ENCODE measurements around the gene AMOTL2.

AMOTL2 gene

DNA sequence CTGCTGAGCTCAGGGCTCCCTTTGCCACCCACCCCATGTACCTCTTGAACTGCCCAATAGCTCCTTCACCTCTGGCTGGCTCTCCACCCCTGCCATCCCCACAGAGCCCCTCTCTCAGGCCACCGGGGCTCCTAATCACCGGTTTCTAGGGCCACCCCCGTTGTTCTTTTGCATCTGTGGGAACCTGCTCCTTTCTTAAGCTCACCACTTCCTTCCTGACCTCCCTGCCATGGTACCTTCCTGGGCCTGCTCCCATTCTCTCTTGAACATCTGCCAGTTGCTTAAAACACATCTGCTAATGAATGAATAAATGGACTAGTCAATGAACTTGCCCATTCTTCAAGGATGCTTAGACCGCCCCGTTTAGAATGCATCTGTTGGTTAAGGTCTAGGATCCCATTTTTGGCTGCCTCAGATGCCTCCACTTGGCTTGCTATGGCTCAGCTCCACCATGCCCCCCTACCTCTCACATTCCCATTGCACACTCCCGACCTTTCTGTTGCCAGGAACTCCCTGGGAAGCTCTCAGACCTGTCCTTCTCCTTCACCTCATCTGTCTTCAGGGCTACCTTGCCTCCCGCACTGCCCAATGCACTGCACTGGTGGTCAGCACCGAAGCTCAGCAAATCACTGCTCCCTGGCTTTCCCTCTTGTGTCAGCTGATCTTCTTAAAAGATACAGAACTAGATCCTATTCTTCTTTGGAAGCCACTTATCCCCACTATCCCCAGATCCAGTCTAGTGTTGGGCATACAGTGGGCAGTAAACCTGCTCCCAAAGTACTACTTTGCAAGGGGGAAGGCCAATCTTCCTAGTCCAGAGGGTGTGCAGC lies 9.1 kb downstream of the AMOTL2 start:
- no peaks in the 10 kb centered on the region for H3K79me2 ChIP-seq (ENCODE audit: insufficient read depth, low read length)
- no peak overlapping the region for H3K27ac ChIP-seq (ENCODE audit: low read depth, low read length)
- no peaks in the 10 kb centered on the region for H3F3A ChIP-seq (ENCODE audit: insufficient read depth)
- H4K20me1 ChIP-seq (ENCODE audit: low read depth, low read length): no peaks in the 10 kb centered on the region
- H3K9me3 ChIP-seq (ENCODE audit: insufficient read depth, low read length): no peaks in the 10 kb centered on the region
- H3K27me3 ChIP-seq (ENCODE audit: low read length): no peaks in the 10 kb centered on the region
- TF ChIP-seq, protein P1, sequence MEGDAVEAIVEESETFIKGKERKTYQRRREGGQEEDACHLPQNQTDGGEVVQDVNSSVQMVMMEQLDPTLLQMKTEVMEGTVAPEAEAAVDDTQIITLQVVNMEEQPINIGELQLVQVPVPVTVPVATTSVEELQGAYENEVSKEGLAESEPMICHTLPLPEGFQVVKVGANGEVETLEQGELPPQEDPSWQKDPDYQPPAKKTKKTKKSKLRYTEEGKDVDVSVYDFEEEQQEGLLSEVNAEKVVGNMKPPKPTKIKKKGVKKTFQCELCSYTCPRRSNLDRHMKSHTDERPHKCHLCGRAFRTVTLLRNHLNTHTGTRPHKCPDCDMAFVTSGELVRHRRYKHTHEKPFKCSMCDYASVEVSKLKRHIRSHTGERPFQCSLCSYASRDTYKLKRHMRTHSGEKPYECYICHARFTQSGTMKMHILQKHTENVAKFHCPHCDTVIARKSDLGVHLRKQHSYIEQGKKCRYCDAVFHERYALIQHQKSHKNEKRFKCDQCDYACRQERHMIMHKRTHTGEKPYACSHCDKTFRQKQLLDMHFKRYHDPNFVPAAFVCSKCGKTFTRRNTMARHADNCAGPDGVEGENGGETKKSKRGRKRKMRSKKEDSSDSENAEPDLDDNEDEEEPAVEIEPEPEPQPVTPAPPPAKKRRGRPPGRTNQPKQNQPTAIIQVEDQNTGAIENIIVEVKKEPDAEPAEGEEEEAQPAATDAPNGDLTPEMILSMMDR (IDR thresholded peaks at IDR 0.05; ENCODE audit: insufficient read depth, low read length, poor library complexity, severe bottlenecking): no peak
- no peak for TF ChIP-seq EZH2phosphoT487 (conservative IDR thresholded peaks at IDR 0.05; ENCODE audit: low read length)
- no peak overlapping the region for H3K4me2 ChIP-seq (ENCODE audit: low read depth, low read length, poor library complexity, severe bottlenecking)
- no peaks in the 10 kb centered on the region for H3K9me2 ChIP-seq (replicated peaks; ENCODE audit: insufficient read depth, low read length)
- H3K36me3 ChIP-seq (ENCODE audit: low read length): no peaks in the 10 kb centered on the region
- no peak overlapping the region for H3K4me3 ChIP-seq (ENCODE audit: insufficient read depth, low read length, poor library complexity, severe bottlenecking)
- H3K9ac ChIP-seq (ENCODE audit: low read length): no peak overlapping the region
- H2AFZ ChIP-seq (ENCODE audit: low read depth, low read length, severe bottlenecking): no peak overlapping the region

DNA sequence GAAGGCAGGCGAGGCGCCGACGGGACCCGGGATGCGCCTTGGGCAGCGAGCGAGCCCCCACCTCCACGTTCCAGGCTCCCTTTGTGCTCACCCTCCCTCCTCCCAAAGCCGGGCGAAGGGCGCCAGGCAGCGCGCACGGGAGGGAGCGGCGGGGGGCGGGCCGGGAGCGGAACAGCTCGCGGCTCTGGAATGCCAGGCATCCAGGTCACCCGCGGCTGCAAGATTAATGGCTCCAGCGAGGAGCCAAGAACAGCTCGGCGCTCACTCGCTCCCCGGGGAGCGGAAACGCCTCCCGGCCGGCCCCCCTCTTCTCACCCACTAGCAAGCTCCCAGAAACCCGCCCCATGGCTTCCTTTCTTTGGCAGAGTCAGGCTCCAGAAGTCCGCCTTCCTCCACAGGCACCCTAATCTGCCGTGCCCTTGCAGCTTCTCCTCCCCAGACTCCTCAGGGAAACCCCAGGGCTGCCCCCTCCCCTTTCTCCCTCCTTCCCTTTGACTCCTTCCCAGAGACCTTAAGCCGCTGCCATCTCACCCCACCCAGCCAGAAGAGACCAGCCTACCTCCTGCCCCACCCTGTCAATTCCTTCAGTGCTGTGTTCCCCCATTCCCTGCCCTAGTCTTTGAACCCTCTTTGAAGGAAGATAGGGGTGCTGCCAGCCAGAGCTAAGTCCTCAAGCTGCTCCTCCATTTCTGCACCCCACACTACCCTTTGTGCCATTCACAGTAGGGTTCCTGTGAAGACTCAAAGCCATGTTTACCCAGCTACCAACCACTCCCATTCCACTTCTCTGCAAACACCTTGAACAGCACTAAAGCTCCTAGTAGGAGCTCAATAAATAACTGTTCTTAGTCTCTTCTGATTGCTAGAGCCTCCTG lies 9.9 kb downstream of the AMOTL2 start:
- Histone ChIP-seq H3F3A (ENCODE audit: insufficient read depth) (no peaks in the 10 kb centered on the region), H3K36me3 (ENCODE audit: low read length) (no peaks in the 10 kb centered on the region), H3K9ac (ENCODE audit: low read length) (no peak overlapping the region), H3K79me2 (ENCODE audit: insufficient read depth, low read length) (no peaks in the 10 kb centered on the region), H3K9me2 (replicated peaks; ENCODE audit: insufficient read depth, low read length) (no peaks in the 10 kb centered on the region), H3K4me2 (ENCODE audit: low read depth, low read length, poor library complexity, severe bottlenecking) (no peak overlapping the region), H3K4me3 (ENCODE audit: insufficient read depth, low read length, poor library complexity, severe bottlenecking) (no peak overlapping the region), H3K27ac (ENCODE audit: low read depth, low read length) (no peak overlapping the region), H3K9me3 (ENCODE audit: insufficient read depth, low read length) (no peaks in the 10 kb centered on the region), H2AFZ (ENCODE audit: low read depth, low read length, severe bottlenecking) (no peak overlapping the region), H4K20me1 (ENCODE audit: low read depth, low read length) (no peaks in the 10 kb centered on the region), H3K27me3 (ENCODE audit: low read length) (no peaks in the 10 kb centered on the region)
- TF ChIP-seq, protein P1 (IDR thresholded peaks at IDR 0.05; ENCODE audit: insufficient read depth, low read length, poor library complexity, severe bottlenecking): no peak
- no peak for TF ChIP-seq EZH2phosphoT487 (conservative IDR thresholded peaks at IDR 0.05; ENCODE audit: low read length)

DNA sequence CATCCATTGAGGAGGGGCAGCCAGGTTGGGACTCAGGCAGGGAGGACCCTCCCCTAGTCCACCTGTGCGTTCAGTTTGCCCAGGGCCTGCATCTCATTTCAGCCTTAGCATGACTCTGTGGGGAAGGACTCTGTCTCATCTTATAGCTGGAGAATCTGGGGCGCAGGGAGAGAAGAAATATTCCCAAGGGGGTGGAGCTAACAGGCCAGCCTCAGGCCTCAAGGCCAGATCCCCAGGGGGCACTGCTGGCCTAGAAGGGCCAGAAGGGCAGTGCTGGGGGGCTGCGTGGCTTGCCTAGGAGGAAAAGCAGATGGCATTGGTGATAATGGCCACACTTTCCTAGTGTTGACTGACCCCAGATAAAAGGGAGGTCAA lies 10.9 kb downstream of the AMOTL2 start:
- Histone ChIP-seq H3K9ac (ENCODE audit: low read length) (no peak overlapping the region), H3K9me3 (ENCODE audit: insufficient read depth, low read length) (no peaks in the 10 kb centered on the region), H4K20me1 (ENCODE audit: low read depth, low read length) (no peaks in the 10 kb centered on the region), H3K4me3 (ENCODE audit: insufficient read depth, low read length, poor library complexity, severe bottlenecking) (no peak overlapping the region), H3K36me3 (ENCODE audit: low read length) (no peaks in the 10 kb centered on the region), H2AFZ (ENCODE audit: low read depth, low read length, severe bottlenecking) (no peak overlapping the region), H3F3A (ENCODE audit: insufficient read depth) (no peaks in the 10 kb centered on the region), H3K79me2 (ENCODE audit: insufficient read depth, low read length) (no peaks in the 10 kb centered on the region), H3K4me2 (ENCODE audit: low read depth, low read length, poor library complexity, severe bottlenecking) (no peak overlapping the region), H3K27me3 (ENCODE audit: low read length) (no peaks in the 10 kb centered on the region), H3K27ac (ENCODE audit: low read depth, low read length) (no peak overlapping the region), H3K9me2 (replicated peaks; ENCODE audit: insufficient read depth, low read length) (no peaks in the 10 kb centered on the region)
- TF ChIP-seq EZH2phosphoT487 (conservative IDR thresholded peaks at IDR 0.05; ENCODE audit: low read length): no peak
- TF ChIP-seq, protein P1 (IDR thresholded peaks at IDR 0.05; ENCODE audit: insufficient read depth, low read length, poor library complexity, severe bottlenecking): no peak

All from SU-DHL-6 (cell line).